ENCODE measurements around the gene ABTB1.

Gene ABTB1

GRCh38 chr3:127674101-127674721 is 1.5 kb downstream of the ABTB1 start:
- peaks cover 29 to 46% (median 34%) of the 10 kb centered on the region in 3 donors for H3K36me3 ChIP-seq
- H3K27ac ChIP-seq = peak overlapping the region; percentile 93 to 97
- H3K9me3 ChIP-seq = no peaks in the 10 kb centered on the region
- TF ChIP-seq, protein P1, sequence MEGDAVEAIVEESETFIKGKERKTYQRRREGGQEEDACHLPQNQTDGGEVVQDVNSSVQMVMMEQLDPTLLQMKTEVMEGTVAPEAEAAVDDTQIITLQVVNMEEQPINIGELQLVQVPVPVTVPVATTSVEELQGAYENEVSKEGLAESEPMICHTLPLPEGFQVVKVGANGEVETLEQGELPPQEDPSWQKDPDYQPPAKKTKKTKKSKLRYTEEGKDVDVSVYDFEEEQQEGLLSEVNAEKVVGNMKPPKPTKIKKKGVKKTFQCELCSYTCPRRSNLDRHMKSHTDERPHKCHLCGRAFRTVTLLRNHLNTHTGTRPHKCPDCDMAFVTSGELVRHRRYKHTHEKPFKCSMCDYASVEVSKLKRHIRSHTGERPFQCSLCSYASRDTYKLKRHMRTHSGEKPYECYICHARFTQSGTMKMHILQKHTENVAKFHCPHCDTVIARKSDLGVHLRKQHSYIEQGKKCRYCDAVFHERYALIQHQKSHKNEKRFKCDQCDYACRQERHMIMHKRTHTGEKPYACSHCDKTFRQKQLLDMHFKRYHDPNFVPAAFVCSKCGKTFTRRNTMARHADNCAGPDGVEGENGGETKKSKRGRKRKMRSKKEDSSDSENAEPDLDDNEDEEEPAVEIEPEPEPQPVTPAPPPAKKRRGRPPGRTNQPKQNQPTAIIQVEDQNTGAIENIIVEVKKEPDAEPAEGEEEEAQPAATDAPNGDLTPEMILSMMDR (IDR thresholded peaks at IDR 0.05) = no peak
- DNase-seq = peak; percentile 12 to 60
- H3K4me3 ChIP-seq = peak overlapping the region; percentile 96 to 99
- H3K4me1 ChIP-seq = peaks cover 12 to 43% (median 33%) of the 10 kb centered on the region in 4 donors
- intact Hi-C loops (cut with DNase I; ENCODE audit: low total_unique reads) = loop anchor here (5.0 kb wide), 1 partner anchor 82 kb away; the partner anchor contains the start of gene TPRA1
- no peaks in the 10 kb centered on the region for H3K27me3 ChIP-seq

- peaks cover 12 to 43% (median 33%) of the 10 kb centered on the region in 4 donors for H3K4me1 ChIP-seq
- H3K4me3 ChIP-seq = peak overlapping the region in 1 of 2 donors; percentile 96
- H3K9me3 ChIP-seq = no peaks in the 10 kb centered on the region
- intact Hi-C loops (cut with DNase I; ENCODE audit: low total_unique reads) = loop anchor here (5.0 kb wide), 1 partner anchor 82 kb away; the partner anchor contains the start of gene TPRA1
- peak overlapping the region in 1 of 2 donors; percentile 97 for H3K27ac ChIP-seq
- no peaks in the 10 kb centered on the region for H3K27me3 ChIP-seq
- TF ChIP-seq, protein P1 (IDR thresholded peaks at IDR 0.05) = no peak
- DNase-seq = peak in 1 of 2 donors; percentile 8
- H3K36me3 ChIP-seq = peaks cover 32 to 52% (median 40%) of the 10 kb centered on the region in 3 donors
These were observed 2.0 kb downstream of the ABTB1 start for GRCh38 chr3:127674790-127675189.

DNA sequence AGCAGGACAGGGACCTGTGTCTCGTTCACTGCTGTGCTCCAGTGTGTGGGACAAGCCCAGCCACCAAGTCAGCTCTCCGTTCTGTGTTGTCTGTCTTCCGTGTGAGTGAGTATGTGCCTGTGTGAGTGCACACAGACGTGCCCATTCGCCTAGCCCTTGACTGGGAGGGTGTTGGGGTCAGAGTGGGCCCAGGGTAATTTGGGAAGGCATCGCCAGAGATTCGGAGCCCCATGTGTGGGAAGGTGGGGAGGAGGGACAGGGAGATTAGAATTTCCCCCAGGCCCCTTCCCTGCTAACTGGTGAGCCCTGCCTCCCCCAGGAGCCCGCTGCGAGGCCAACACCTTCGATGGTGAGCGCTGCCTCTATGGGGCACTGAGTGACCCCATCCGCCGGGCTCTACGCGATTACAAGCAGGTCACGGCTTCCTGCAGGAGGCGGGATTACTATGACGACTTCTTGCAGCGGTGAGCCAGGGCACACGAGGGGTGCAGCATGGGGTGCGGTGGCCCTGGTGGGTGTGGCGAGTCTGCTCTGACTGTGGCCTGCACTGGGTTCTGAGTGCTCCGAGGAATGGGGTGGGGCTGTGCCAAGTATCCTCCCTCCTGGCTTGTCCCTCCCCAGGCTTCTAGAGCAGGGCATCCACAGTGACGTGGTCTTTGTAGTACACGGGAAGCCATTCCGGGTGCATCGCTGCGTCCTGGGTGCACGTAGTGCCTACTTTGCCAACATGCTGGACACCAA is 3.1 kb downstream of the ABTB1 start:
- peaks cover 12 to 43% (median 33%) of the 10 kb centered on the region in 4 donors for H3K4me1 ChIP-seq
- peak; percentile 12 to 64 for DNase-seq
- H3K27ac ChIP-seq = peak overlapping the region in 1 of 2 donors; percentile 12
- no peaks in the 10 kb centered on the region for H3K27me3 ChIP-seq
- peaks cover 36 to 62% (median 45%) of the 10 kb centered on the region in 3 donors for H3K36me3 ChIP-seq
- TF ChIP-seq, protein P1 (IDR thresholded peaks at IDR 0.05) = no peak
- intact Hi-C loops (cut with DNase I; ENCODE audit: low total_unique reads) = no loop called here
- H3K9me3 ChIP-seq = no peaks in the 10 kb centered on the region
- no peak overlapping the region for H3K4me3 ChIP-seq

DNA sequence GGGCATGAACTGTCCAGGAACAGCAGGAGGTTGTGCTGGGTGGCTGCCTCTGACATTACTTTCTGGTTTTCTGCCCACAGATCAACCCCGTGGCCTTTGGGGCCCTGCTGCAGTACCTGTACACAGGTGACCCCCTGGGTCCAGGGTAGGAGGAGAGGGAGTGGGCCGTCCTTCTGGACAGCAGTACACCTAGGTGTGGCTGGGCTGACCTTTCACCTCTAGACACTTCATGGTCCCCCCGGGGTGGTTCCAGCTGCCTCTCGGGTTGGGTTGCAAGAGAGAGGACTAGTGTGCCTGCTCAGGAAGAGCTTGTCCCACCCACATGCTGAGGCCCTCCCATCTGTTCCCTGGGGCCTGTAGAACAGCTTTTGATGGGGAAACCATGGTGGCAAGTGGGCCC is 3.7 kb downstream of the ABTB1 start:
- peaks cover 12 to 40% (median 31%) of the 10 kb centered on the region in 4 donors for H3K4me1 ChIP-seq
- peak overlapping the region in 1 of 2 donors; percentile 12 for H3K27ac ChIP-seq
- H3K36me3 ChIP-seq = peaks cover 36 to 67% (median 45%) of the 10 kb centered on the region in 3 donors
- no peaks in the 10 kb centered on the region for H3K27me3 ChIP-seq
- no peak overlapping the region for H3K4me3 ChIP-seq
- intact Hi-C loops (cut with DNase I; ENCODE audit: low total_unique reads) = no loop called here
- no peaks in the 10 kb centered on the region for H3K9me3 ChIP-seq
- peak; percentile 16 to 54 for DNase-seq
- TF ChIP-seq, protein P1 (IDR thresholded peaks at IDR 0.05) = no peak

- peak; percentile 12 to 59 for DNase-seq
- TF ChIP-seq, protein P1 (IDR thresholded peaks at IDR 0.05) = no peak
- intact Hi-C loops (cut with DNase I; ENCODE audit: low total_unique reads) = no loop called here
- Histone ChIP-seq H3K27ac (no peak overlapping the region), H3K9me3 (no peaks in the 10 kb centered on the region), H3K4me3 (no peak overlapping the region), H3K27me3 (no peaks in the 10 kb centered on the region), H3K4me1 (peaks cover 12 to 35% (median 26%) of the 10 kb centered on the region in 4 donors), H3K36me3 (peaks cover 36 to 67% (median 45%) of the 10 kb centered on the region in 3 donors)
These were observed 4.2 kb downstream of the ABTB1 start for GRCh38 chr3:127676921-127677351.
